ENCODE results near the gene PLXNB1. TPM values are rescaled to one million over a fixed set of nuclear protein-coding genes. Genes with fewer than 3 reads are reported as not detected.

PLXNB1 gene
- total RNA-seq, 1 experiment from 2014 or later, result 35.6 TPM

DNA sequence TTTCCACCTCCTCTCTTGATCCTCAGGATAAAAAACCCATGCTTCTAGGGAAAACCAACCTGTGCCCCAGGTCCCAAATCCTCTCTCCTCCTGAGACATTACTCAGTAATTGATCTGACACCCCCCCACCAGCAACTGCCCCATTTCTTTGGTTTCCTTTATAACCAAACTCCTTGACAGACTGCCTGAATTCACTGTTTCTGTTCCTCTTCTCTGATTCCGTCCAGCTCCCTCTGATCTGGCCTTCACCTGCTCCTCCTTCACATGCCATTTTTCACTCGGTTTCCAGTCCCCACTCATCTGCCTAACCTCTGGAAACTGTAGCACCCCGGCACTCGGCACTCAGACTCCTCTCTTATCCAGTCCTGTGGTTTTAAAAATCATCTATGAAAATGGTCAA lies 7.9 kb upstream of the PLXNB1 start:
- no peak for DNase-seq (ENCODE audit: low read depth, low spot score)
- peaks cover 36 to 58% of the 10 kb centered on the region in 2 experiments for H3K4me1 ChIP-seq (ENCODE audit: control insufficient read depth in 1 of 2, insufficient read depth in 2 of 2, low read length in 2 of 2)
- ChIA-PET RAD21 (ENCODE audit: low non-redundant PET in 1 of 2, low total read pairs in 2 of 2, uncharacterized antibody in 2 of 2, unreplicated experiment in 2 of 2) (interaction anchor here in 1 of 2 experiments (3.3 kb wide), 1 partner anchor 37 kb away, joined by 59 read pairs; no protein-coding TSS in a partner anchor), CTCF (interaction anchor here (1.3 to 6.4 kb wide), 3 partner anchors 36 to 163 kb away, joined by 3 to 386 read pairs (median 91); no protein-coding TSS in a partner anchor), POLR2A (no interaction called here)
- intact Hi-C loops (cut with micrococcal nuclease), result no loop called here
- peaks cover 54% of the 10 kb centered on the region for H3K79me2 ChIP-seq (ENCODE audit: insufficient read depth, low read length)
- no peak overlapping the region for H3K27ac ChIP-seq (ENCODE audit: low read depth, low read length)
- H3K27me3 ChIP-seq (ENCODE audit: insufficient read depth, low read length), result no peaks in the 10 kb centered on the region
- no peak overlapping the region for H3K9ac ChIP-seq (ENCODE audit: low read length)
- no peaks in the 10 kb centered on the region for H4K20me1 ChIP-seq (ENCODE audit: insufficient read depth)
- H2AFZ ChIP-seq (ENCODE audit: low read depth, low read length, poor library complexity, severe bottlenecking), result no peak overlapping the region
- H3K4me2 ChIP-seq (ENCODE audit: low read length), result no peak overlapping the region
- no peak for ATAC-seq
- H3K9me3 ChIP-seq (ENCODE audit: control insufficient read depth in 1 of 2, insufficient read depth in 1 of 2, low read depth in 1 of 2, low read length in 2 of 2), result no peaks in the 10 kb centered on the region
- TF ChIP-seq EZH2 (IDR thresholded peaks at IDR 0.05), result no peak
- TF ChIP-seq EZH2phosphoT487 (IDR thresholded peaks at IDR 0.05; ENCODE audit: borderline replicate concordance), result no peak
- TF ChIP-seq, protein P1, sequence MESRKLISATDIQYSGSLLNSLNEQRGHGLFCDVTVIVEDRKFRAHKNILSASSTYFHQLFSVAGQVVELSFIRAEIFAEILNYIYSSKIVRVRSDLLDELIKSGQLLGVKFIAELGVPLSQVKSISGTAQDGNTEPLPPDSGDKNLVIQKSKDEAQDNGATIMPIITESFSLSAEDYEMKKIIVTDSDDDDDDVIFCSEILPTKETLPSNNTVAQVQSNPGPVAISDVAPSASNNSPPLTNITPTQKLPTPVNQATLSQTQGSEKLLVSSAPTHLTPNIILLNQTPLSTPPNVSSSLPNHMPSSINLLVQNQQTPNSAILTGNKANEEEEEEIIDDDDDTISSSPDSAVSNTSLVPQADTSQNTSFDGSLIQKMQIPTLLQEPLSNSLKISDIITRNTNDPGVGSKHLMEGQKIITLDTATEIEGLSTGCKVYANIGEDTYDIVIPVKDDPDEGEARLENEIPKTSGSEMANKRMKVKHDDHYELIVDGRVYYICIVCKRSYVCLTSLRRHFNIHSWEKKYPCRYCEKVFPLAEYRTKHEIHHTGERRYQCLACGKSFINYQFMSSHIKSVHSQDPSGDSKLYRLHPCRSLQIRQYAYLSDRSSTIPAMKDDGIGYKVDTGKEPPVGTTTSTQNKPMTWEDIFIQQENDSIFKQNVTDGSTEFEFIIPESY (IDR thresholded peaks at IDR 0.05; ENCODE audit: extremely low read depth, insufficient replicate concordance, low read length), result no peak
- no peak overlapping the region for H3K4me3 ChIP-seq (replicated peaks in 1 of 2; ENCODE audit: low read depth in 1 of 2, low read length in 2 of 2)
- H3K9me2 ChIP-seq (ENCODE audit: insufficient read depth), result no peaks in the 10 kb centered on the region
- BruUV-seq (replicated peaks), result no TSS peak
- peaks cover 9 to 21% of the 10 kb centered on the region in 2 experiments; a peak in 3 of 4 replicates for H3K36me3 ChIP-seq (ENCODE audit: control insufficient read depth in 1 of 2, insufficient read depth in 2 of 2, low read length in 2 of 2)

DNA sequence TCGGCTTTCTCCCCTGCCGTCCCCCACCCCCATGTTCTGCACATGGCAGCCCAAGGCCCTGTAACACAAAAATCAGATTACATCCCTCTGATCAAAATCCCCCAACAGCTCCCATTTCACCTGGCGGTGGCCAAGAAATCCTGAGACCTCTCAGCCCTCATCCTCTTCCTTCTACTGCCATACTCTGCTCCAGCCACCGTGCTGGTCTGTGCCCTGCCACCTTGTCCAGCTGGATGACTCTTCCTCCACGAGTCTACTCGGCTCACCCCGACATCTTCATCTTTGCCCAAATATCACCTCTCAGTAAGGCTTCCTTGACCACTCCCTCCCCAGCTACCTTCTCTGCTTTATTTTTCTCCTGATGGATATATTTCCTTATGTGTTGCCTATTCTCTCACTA lies 7.0 kb upstream of the PLXNB1 start:
- no TSS peak for BruUV-seq (replicated peaks)
- Histone ChIP-seq H3K79me2 (ENCODE audit: insufficient read depth, low read length) (peaks cover 45% of the 10 kb centered on the region), H3K9me3 (ENCODE audit: control insufficient read depth in 1 of 2, insufficient read depth in 1 of 2, low read depth in 1 of 2, low read length in 2 of 2) (no peaks in the 10 kb centered on the region), H2AFZ (ENCODE audit: low read depth, low read length, poor library complexity, severe bottlenecking) (no peak overlapping the region), H4K20me1 (ENCODE audit: insufficient read depth) (no peaks in the 10 kb centered on the region), H3K27ac (ENCODE audit: low read depth, low read length) (peak overlapping the region; percentile 5; the same call in 1 of the 2 replicates), H3K4me1 (ENCODE audit: control insufficient read depth in 1 of 2, insufficient read depth in 2 of 2, low read length in 2 of 2) (peaks cover 44 to 65% of the 10 kb centered on the region in 2 experiments), H3K9me2 (ENCODE audit: insufficient read depth) (no peaks in the 10 kb centered on the region), H3K27me3 (ENCODE audit: insufficient read depth, low read length) (no peaks in the 10 kb centered on the region), H3K36me3 (ENCODE audit: control insufficient read depth in 1 of 2, insufficient read depth in 2 of 2, low read length in 2 of 2) (peaks cover 3 to 22% of the 10 kb centered on the region in 2 experiments; a peak in 2 of 4 replicates), H3K9ac (ENCODE audit: low read length) (no peak overlapping the region), H3K4me3 (replicated peaks in 1 of 2; ENCODE audit: low read depth in 1 of 2, low read length in 2 of 2) (no peak overlapping the region), H3K4me2 (ENCODE audit: low read length) (no peak overlapping the region)
- DNase-seq (ENCODE audit: low read depth, low spot score), result no peak
- intact Hi-C loops (cut with micrococcal nuclease), result loop anchor here (1.0 kb wide), 4 partner anchors 36 to 243 kb away; no protein-coding TSS in a partner anchor
- RAD21 ChIA-PET (ENCODE audit: low non-redundant PET in 1 of 2, low total read pairs in 2 of 2, uncharacterized antibody in 2 of 2, unreplicated experiment in 2 of 2), result interaction anchor here (1.1 to 3.3 kb wide), 2 partner anchors 36 to 112 kb away, joined by 3 to 59 read pairs; no protein-coding TSS in a partner anchor
- ATAC-seq, result no peak
- CTCF ChIA-PET, result interaction anchor here (0.8 to 6.4 kb wide), 26 partner anchors 9 to 280 kb away, joined by 3 to 386 read pairs (median 8); partner anchors contain the start of genes ATRIP, CDC25A, IP6K2 and PFKFB4
- POLR2A ChIA-PET, result interaction anchor here (0.9 to 1.7 kb wide), 4 partner anchors 10 to 242 kb away, joined by 3 to 13 read pairs (median 8); partner anchors contain the start of gene ATRIP
- TF ChIP-seq, protein P2, sequence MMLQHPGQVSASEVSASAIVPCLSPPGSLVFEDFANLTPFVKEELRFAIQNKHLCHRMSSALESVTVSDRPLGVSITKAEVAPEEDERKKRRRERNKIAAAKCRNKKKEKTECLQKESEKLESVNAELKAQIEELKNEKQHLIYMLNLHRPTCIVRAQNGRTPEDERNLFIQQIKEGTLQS (IDR thresholded peaks at IDR 0.05), result no peak
- TF ChIP-seq, protein P1 (IDR thresholded peaks at IDR 0.05; ENCODE audit: extremely low read depth, insufficient replicate concordance, low read length), result no peak
- TF ChIP-seq, protein P3, sequence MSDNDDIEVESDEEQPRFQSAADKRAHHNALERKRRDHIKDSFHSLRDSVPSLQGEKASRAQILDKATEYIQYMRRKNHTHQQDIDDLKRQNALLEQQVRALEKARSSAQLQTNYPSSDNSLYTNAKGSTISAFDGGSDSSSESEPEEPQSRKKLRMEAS (IDR thresholded peaks at IDR 0.05), result no peak
- TF ChIP-seq TCF7L2 (IDR thresholded peaks at IDR 0.05; ENCODE audit: borderline replicate concordance, extremely low read depth, insufficient read depth, insufficient read length) (no peak), YY1 (IDR thresholded peaks at IDR 0.05; ENCODE audit: extremely low read depth, insufficient replicate concordance, low read depth, low read length) (no peak)
- TF ChIP-seq, protein P4, sequence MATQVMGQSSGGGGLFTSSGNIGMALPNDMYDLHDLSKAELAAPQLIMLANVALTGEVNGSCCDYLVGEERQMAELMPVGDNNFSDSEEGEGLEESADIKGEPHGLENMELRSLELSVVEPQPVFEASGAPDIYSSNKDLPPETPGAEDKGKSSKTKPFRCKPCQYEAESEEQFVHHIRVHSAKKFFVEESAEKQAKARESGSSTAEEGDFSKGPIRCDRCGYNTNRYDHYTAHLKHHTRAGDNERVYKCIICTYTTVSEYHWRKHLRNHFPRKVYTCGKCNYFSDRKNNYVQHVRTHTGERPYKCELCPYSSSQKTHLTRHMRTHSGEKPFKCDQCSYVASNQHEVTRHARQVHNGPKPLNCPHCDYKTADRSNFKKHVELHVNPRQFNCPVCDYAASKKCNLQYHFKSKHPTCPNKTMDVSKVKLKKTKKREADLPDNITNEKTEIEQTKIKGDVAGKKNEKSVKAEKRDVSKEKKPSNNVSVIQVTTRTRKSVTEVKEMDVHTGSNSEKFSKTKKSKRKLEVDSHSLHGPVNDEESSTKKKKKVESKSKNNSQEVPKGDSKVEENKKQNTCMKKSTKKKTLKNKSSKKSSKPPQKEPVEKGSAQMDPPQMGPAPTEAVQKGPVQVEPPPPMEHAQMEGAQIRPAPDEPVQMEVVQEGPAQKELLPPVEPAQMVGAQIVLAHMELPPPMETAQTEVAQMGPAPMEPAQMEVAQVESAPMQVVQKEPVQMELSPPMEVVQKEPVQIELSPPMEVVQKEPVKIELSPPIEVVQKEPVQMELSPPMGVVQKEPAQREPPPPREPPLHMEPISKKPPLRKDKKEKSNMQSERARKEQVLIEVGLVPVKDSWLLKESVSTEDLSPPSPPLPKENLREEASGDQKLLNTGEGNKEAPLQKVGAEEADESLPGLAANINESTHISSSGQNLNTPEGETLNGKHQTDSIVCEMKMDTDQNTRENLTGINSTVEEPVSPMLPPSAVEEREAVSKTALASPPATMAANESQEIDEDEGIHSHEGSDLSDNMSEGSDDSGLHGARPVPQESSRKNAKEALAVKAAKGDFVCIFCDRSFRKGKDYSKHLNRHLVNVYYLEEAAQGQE (IDR thresholded peaks at IDR 0.05; ENCODE audit: low read depth), result no peak
